NCI-H774 (cell line): ENCODE results near the gene DDX10.

Source experiments
- DNase-seq: peaks from one replicate; lab custom pipeline; 2025; lab: John Stamatoyannopoulos, UW

Gene DDX10

GRCh38 chr11:108983636-108984420 lies 319.0 kb downstream of the DDX10 start:
- no peak for DNase-seq

GRCh38 chr11:108984523-108984922 lies 319.7 kb downstream of the DDX10 start:
- DNase-seq, result no peak

- DNase-seq, result no peak
Measured at GRCh38 chr11:108985236-108985944, 320.5 kb downstream of the DDX10 start.

GRCh38 chr11:108985945-108986279 lies 321.0 kb downstream of the DDX10 start:
- DNase-seq, result no peak
